ENCODE measurements around the gene CLPTM1L. TPM values are rescaled to one million over a fixed set of nuclear protein-coding genes. Genes with fewer than 3 reads are reported as not detected.

Gene CLPTM1L
- total RNA-seq, 1 donor: 252 TPM

DNA sequence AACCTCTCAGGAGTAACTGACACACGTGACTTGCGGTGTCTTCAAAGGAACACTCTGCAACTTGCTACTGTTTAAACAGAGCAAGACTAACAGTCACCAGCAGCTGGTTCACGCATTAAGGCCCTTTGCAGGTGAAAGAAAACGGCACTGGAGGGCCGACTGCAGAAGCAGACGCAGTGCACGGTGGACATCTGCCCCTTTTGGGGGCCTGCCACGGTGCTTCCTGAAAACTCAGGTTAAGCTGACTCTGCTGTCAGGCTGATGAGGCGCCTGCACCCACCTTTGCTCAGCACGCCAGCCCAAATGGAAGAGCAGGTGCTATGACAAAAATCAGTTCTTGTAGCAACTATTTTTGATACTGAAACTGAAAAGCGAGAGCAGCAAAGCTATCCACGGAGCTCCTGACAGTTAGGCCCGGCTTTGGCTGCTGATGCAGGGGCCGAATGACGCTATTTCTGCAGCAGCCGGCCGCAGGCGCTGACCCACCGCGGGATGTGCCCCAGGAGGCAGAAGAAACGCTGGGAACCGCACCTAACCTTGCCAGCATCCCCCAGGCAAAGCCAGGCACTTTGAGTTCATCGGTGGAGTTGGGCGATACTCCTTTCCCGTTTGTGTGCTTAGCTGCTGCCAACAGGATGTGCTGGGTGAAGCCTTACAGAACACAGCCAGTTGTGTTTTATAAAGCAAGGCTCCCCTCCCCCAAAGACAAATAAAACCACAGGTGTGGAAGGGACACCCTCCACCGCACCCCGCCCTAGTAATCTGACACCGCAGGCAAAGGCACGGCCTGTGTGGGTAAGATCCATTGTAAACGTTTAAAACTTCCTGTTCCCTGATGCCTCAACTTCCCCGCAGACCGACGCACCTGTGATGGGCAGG is 29.0 kb downstream of the CLPTM1L start:
- DNase-seq (ENCODE audit: low read depth): no peak
- H3K4me3 ChIP-seq (ENCODE audit: low read depth, low read length): no peak overlapping the region
- TF ChIP-seq, protein P1, sequence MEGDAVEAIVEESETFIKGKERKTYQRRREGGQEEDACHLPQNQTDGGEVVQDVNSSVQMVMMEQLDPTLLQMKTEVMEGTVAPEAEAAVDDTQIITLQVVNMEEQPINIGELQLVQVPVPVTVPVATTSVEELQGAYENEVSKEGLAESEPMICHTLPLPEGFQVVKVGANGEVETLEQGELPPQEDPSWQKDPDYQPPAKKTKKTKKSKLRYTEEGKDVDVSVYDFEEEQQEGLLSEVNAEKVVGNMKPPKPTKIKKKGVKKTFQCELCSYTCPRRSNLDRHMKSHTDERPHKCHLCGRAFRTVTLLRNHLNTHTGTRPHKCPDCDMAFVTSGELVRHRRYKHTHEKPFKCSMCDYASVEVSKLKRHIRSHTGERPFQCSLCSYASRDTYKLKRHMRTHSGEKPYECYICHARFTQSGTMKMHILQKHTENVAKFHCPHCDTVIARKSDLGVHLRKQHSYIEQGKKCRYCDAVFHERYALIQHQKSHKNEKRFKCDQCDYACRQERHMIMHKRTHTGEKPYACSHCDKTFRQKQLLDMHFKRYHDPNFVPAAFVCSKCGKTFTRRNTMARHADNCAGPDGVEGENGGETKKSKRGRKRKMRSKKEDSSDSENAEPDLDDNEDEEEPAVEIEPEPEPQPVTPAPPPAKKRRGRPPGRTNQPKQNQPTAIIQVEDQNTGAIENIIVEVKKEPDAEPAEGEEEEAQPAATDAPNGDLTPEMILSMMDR (IDR thresholded peaks at IDR 0.05; ENCODE audit: insufficient read depth, low read depth, low read length): no peak

DNA sequence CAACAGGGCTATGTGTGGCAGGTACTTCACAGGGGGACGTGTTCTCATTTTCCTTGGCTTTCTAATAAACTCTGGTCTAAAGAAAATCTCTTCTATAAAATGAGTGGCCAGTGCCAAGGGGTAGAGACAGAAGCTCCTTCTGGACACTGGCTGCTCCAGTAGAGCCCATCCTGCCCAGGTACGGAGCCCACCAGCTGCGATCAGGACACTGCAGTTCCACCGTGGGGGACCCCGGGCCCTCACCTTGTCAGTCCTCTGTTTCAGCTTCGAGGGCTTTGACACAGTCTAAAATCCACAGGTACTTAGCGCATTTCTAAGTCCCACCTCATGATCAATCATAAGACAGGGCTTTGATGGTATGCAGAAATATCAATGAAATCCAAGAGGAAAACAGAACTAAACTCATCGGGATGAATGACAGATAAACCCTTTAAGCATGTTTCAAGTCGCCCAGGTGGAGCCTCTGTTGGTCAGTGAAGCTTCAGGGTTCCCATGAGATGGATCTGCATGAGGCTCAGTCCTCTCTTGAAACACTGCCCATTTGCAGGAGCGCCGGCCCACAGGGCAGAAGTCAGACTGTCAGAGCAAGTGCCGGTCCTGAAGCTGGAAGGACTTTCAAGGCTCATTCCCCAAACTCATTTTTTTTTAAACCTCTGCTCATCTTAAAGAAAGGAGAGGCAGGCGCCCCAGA is 29.7 kb downstream of the CLPTM1L start:
- TF ChIP-seq, protein P1 (IDR thresholded peaks at IDR 0.05; ENCODE audit: insufficient read depth, low read depth, low read length): no peak
- H3K4me3 ChIP-seq (ENCODE audit: low read depth, low read length): no peak overlapping the region
- DNase-seq (ENCODE audit: low read depth): no peak

DNA sequence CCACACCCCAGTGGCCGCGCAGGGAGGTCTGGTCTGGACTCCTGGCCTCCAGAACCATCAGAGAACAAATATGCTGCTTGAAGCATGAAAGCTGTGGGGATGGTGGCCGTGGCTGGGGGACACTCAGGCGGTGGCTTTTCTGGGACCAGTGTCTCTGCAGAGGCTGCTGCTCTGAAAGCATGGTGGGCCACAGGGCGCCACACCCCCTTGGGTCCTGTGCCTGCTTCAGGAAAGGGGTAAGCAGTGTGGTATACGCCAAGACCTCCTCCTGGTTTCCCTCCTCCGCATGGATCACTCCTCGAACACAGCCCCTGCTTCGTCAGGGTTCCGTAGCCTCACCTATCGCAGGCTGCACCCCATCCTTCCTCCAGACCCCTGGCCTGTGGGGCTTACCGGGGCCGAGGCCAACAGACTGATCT is 30.3 kb downstream of the CLPTM1L start:
- H3K4me3 ChIP-seq (ENCODE audit: low read depth, low read length): no peak overlapping the region
- DNase-seq (ENCODE audit: low read depth): no peak
- TF ChIP-seq, protein P1 (IDR thresholded peaks at IDR 0.05; ENCODE audit: insufficient read depth, low read depth, low read length): no peak

GRCh38 chr5:1312993-1313833 is 31.7 kb downstream of the CLPTM1L start:
- TF ChIP-seq, protein P1 (IDR thresholded peaks at IDR 0.05; ENCODE audit: insufficient read depth, low read depth, low read length): no peak
- no peak for DNase-seq (ENCODE audit: low read depth)
- no peak overlapping the region for H3K4me3 ChIP-seq (ENCODE audit: low read depth, low read length)

- no peak for DNase-seq (ENCODE audit: low read depth)
- TF ChIP-seq, protein P1 (IDR thresholded peaks at IDR 0.05; ENCODE audit: insufficient read depth, low read depth, low read length): no peak
- no peak overlapping the region for H3K4me3 ChIP-seq (ENCODE audit: low read depth, low read length)
Measured at GRCh38 chr5:1312206-1312605, 32.7 kb downstream of the CLPTM1L start.

GRCh38 chr5:1311439-1312055 is 33.4 kb downstream of the CLPTM1L start:
- TF ChIP-seq, protein P1 (IDR thresholded peaks at IDR 0.05; ENCODE audit: insufficient read depth, low read depth, low read length): no peak
- DNase-seq (ENCODE audit: low read depth): no peak
- no peak overlapping the region for H3K4me3 ChIP-seq (ENCODE audit: low read depth, low read length)
